PFSK-1 (cell line): ENCODE measurements around the gene QSOX1.

Experiments
- POLR2AphosphoS5 ChIP-seq: IDR thresholded peaks from 2 replicates; pipeline ENCODE4 v1.6.1; 2012; ENCODE audit warnings: low read depth, mild to moderate bottlenecking, control low read depth, low read length, moderate library complexity
- TF ChIP-seq, protein P1 (sequence below), 2 experiments: IDR thresholded peaks; 2 replicates each; pipeline versions ENCODE4 v1.6.1 to v1.8.0; 2011 to 2012; ENCODE audit warnings: low read depth in 2 of 2, low read length in 2 of 2, control low read depth in 1 of 2, inconsistent platforms in 1 of 2, mild to moderate bottlenecking in 1 of 2, moderate library complexity in 1 of 2; ENCODE audit not compliant: insufficient read depth in 1 of 2

DNA sequence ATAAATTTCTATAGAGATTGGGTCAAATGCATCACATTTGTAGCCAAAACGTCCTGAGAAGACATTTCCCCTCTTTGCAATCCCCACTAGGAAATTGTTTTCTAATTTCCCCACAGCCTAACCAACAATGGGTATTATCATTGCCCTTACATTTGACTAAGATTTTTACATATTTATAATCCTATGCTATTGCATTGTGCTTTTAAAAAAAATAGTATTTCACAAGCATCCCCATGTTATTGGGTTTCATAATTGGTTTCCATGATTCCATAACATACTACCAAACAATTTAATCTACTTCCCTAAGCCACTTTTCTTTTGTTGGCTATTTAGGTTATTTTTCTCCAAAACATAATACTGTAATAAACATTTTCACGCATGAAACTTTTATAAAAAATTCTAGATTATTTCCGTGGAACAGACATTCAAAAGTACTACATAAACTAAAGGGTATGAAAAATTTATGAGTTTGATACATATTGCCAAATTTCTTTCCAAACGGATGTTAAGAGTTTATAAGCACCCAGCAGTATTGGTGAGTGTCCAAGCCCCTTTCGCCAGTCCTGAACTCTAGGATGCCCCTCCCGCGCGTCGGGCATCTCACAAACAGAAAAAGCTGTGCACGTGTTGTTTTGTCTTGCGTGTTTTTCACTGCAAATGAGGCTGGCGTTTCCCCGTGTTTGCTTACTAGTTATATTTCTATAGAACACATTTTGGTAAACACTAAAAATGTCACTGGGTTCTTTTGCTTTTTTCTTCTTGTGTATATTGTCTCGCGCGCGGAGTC, 73.4 kb downstream of the QSOX1 start:
- TF ChIP-seq, protein P1, sequence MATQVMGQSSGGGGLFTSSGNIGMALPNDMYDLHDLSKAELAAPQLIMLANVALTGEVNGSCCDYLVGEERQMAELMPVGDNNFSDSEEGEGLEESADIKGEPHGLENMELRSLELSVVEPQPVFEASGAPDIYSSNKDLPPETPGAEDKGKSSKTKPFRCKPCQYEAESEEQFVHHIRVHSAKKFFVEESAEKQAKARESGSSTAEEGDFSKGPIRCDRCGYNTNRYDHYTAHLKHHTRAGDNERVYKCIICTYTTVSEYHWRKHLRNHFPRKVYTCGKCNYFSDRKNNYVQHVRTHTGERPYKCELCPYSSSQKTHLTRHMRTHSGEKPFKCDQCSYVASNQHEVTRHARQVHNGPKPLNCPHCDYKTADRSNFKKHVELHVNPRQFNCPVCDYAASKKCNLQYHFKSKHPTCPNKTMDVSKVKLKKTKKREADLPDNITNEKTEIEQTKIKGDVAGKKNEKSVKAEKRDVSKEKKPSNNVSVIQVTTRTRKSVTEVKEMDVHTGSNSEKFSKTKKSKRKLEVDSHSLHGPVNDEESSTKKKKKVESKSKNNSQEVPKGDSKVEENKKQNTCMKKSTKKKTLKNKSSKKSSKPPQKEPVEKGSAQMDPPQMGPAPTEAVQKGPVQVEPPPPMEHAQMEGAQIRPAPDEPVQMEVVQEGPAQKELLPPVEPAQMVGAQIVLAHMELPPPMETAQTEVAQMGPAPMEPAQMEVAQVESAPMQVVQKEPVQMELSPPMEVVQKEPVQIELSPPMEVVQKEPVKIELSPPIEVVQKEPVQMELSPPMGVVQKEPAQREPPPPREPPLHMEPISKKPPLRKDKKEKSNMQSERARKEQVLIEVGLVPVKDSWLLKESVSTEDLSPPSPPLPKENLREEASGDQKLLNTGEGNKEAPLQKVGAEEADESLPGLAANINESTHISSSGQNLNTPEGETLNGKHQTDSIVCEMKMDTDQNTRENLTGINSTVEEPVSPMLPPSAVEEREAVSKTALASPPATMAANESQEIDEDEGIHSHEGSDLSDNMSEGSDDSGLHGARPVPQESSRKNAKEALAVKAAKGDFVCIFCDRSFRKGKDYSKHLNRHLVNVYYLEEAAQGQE (IDR thresholded peaks at IDR 0.05; ENCODE audit: insufficient read depth in 1 of 2, low read depth in 2 of 2, low read length in 2 of 2), result no peak
- TF ChIP-seq POLR2AphosphoS5, result no peak
